Measurements from ENCODE around the gene CGREF1. TPM values are rescaled to one million over a fixed set of nuclear protein-coding genes. Genes with fewer than 3 reads are reported as not detected.

Gene CGREF1
- total RNA-seq, 1 experiment from 2014 or later: 4.0 TPM

GRCh38 chr2:27148801-27149439, 30.0 kb upstream of the CGREF1 start, which contains the start of gene TCF23:
TSS of gene TCF23 (plus strand) at chr2:27149004. CDS start at chr2:27149134, 130 bp downstream.
- TF ChIP-seq FOSL1 (IDR thresholded peaks at IDR 0.05; ENCODE audit: low read depth) (no peak), POLR2AphosphoS5 (IDR thresholded peaks at IDR 0.05; ENCODE audit: low read depth, low read length) (no peak), ZNF274 (IDR thresholded peaks at IDR 0.05; ENCODE audit: low read depth, low read length) (no peak), RAD21 (IDR thresholded peaks at IDR 0.05; ENCODE audit: low read depth) (no peak), JUND (IDR thresholded peaks at IDR 0.05) (no peak), ATF3 (IDR thresholded peaks at IDR 0.05) (no peak), EZH2phosphoT487 (IDR thresholded peaks at IDR 0.05; ENCODE audit: borderline replicate concordance) (no peak), CBX3 (IDR thresholded peaks at IDR 0.05; ENCODE audit: low read depth) (no peak), CTCF (IDR thresholded peaks at IDR 0.05 in 2 of 3, conservative IDR thresholded peaks at IDR 0.05 in 1 of 3; ENCODE audit: borderline replicate concordance in 1 of 3, insufficient read depth in 1 of 3, low read depth in 2 of 3, low read length in 2 of 3) (no peak)
- no peak within 1 kb of the TSS for H3K27ac ChIP-seq (ENCODE audit: low read depth, low read length)
- no peak within 1 kb of the TSS for H3K4me3 ChIP-seq (replicated peaks in 1 of 2; ENCODE audit: low read depth in 1 of 2, low read length in 2 of 2)
- no peaks in the 10 kb centered on the region for H4K20me1 ChIP-seq (ENCODE audit: insufficient read depth)
- no peak for ATAC-seq
- no peak for DNase-seq (ENCODE audit: low read depth, low spot score)
- ChIA-PET CTCF (no interaction called here), POLR2A (interaction anchor here (1.5 kb wide), 1 partner anchor 63 kb away, joined by 4 read pairs; the partner anchor contains the start of genes ATRAID and SLC5A6), RAD21 (ENCODE audit: low non-redundant PET in 1 of 2, low total read pairs in 2 of 2, uncharacterized antibody in 2 of 2, unreplicated experiment in 2 of 2) (no interaction called here)
- no peak within 1 kb of the TSS for H3K4me2 ChIP-seq (ENCODE audit: low read length)
- no peaks in the 10 kb centered on the region for H3K9me3 ChIP-seq (ENCODE audit: control insufficient read depth in 1 of 2, insufficient read depth in 1 of 2, low read depth in 1 of 2, low read length in 2 of 2)
- H3K4me1 ChIP-seq (ENCODE audit: control insufficient read depth in 1 of 2, insufficient read depth in 2 of 2, low read length in 2 of 2): peaks cover 0 to 17% of the 10 kb centered on the region in 2 experiments; a peak in 2 of 4 replicates
- intact Hi-C loops (cut with micrococcal nuclease): no loop called here
- no peaks in the 10 kb centered on the region for H3K36me3 ChIP-seq (ENCODE audit: control insufficient read depth in 1 of 2, insufficient read depth in 2 of 2, low read length in 2 of 2)
- H2AFZ ChIP-seq (ENCODE audit: low read depth, low read length, poor library complexity, severe bottlenecking): no peak within 1 kb of the TSS
- no peaks in the 10 kb centered on the region for H3K27me3 ChIP-seq (ENCODE audit: insufficient read depth, low read length)
- H3K79me2 ChIP-seq (ENCODE audit: insufficient read depth, low read length): no peaks in the 10 kb centered on the region
- no peak within 1 kb of the TSS for H3K9ac ChIP-seq (ENCODE audit: low read length)
- H3K9me2 ChIP-seq (ENCODE audit: insufficient read depth): no peaks in the 10 kb centered on the region
- no TSS peak for BruUV-seq (replicated peaks)

All from HCT116 (cell line).